Measurements from ENCODE around the gene PTTG1IP.

PTTG1IP gene

GRCh38 chr21:44801468-44802395, 71.8 kb downstream of the PTTG1IP start, which contains the start of gene UBE2G2 (continued):
- TF ChIP-seq ELK4 (IDR thresholded peaks at IDR 0.05; ENCODE audit: borderline replicate concordance, low read depth, low read length), result no peak
- TF ChIP-seq EGR2 (tag by site-specific recombination; IDR thresholded peaks at IDR 0.05; ENCODE audit: low read depth), result no peak
- no peak for TF ChIP-seq ZNF248 (tag by site-specific recombination; IDR thresholded peaks at IDR 0.05)
- peak; percentile 47; the same call in 1 of the 2 replicates for TF ChIP-seq ZNF629 (tag by site-specific recombination; IDR thresholded peaks at IDR 0.05)
- TF ChIP-seq ZNF785 (tag by site-specific recombination; IDR thresholded peaks at IDR 0.05), result no peak
- peak; percentile 67; the same call in 1 of the 2 replicates for TF ChIP-seq KLF8 (tag by site-specific recombination; IDR thresholded peaks at IDR 0.05)
- no peak for TF ChIP-seq ZIC2 (tag by site-specific recombination; IDR thresholded peaks at IDR 0.05)
- TF ChIP-seq SCRT2 (tag by site-specific recombination; IDR thresholded peaks at IDR 0.05), result peak; percentile 90
- TF ChIP-seq ZNF518A (tag by site-specific recombination; conservative IDR thresholded peaks at IDR 0.05; ENCODE audit: low read depth), result peak; percentile 97
- peak; percentile 68; the same call in 1 of the 2 replicates for TF ChIP-seq ZNF184 (tag by site-specific recombination; IDR thresholded peaks at IDR 0.05)
- TF ChIP-seq ZNF692 (tag by site-specific recombination; IDR thresholded peaks at IDR 0.05), result peak; percentile 85; the same call in 1 of the 2 replicates
- no peak for TF ChIP-seq TRIM28 (IDR thresholded peaks at IDR 0.05; ENCODE audit: borderline replicate concordance, low read length)
- TF ChIP-seq KLF17 (tag by site-specific recombination; IDR thresholded peaks at IDR 0.05), result no peak
- no peak for TF ChIP-seq IKZF3 (tag by site-specific recombination; IDR thresholded peaks at IDR 0.05)
- TF ChIP-seq ZSCAN23 (tag by site-specific recombination; IDR thresholded peaks at IDR 0.05), result peak; percentile 56; the same call in 1 of the 2 replicates
- peak; percentile 65 for TF ChIP-seq GLIS2 (tag by site-specific recombination; IDR thresholded peaks at IDR 0.05)
- 0 out of 2 replicates have a peak, but pooled peaks have one; percentile 16 for TF ChIP-seq ZNF10 (tag by site-specific recombination; IDR thresholded peaks at IDR 0.05)
- 0 out of 2 replicates have a peak, but pooled peaks have one; percentile 55 for TF ChIP-seq ZEB2 (tag by site-specific recombination; IDR thresholded peaks at IDR 0.05)
- peak; percentile 58 for TF ChIP-seq ZSCAN4 (tag by site-specific recombination; IDR thresholded peaks at IDR 0.05)
- TF ChIP-seq ZNF449 (tag by site-specific recombination; IDR thresholded peaks at IDR 0.05), result no peak
- no peak for TF ChIP-seq ZBTB21 (tag by site-specific recombination; IDR thresholded peaks at IDR 0.05)
- no peak for TF ChIP-seq ZNF585B (tag by site-specific recombination; IDR thresholded peaks at IDR 0.05)
- TF ChIP-seq REST (tag by site-specific recombination; IDR thresholded peaks at IDR 0.05), result peak; percentile 70
- TF ChIP-seq ZNF302 (tag by site-specific recombination; IDR thresholded peaks at IDR 0.05; ENCODE audit: low read depth), result no peak

All from HEK293 (cell line).